Retinal pigment epithelial cell (primary cell): ENCODE measurements around the gene RSU1.

Experiments used
- DNase-seq: peaks from one replicate; pipeline ENCODE4 v3.0.0-alpha.2; 2010; ENCODE audit warnings: low read depth
- H3K4me3 ChIP-seq: 2 replicates; pipeline ENCODE4 v1.5.1; 2011; ENCODE audit warnings: mild to moderate bottlenecking, low read length, control low read depth, moderate library complexity
- CTCF ChIP-seq: conservative IDR thresholded peaks from 2 replicates; pipeline ENCODE4 v1.5.1; 2011; ENCODE audit warnings: low read depth, low read length, control low read depth, inconsistent platforms

Gene RSU1

GRCh38 chr10:16750461-16750860, 66.8 kb downstream of the RSU1 start:
- no peak overlapping the region for H3K4me3 ChIP-seq
- no peak for DNase-seq
- no peak for TF ChIP-seq CTCF

DNA sequence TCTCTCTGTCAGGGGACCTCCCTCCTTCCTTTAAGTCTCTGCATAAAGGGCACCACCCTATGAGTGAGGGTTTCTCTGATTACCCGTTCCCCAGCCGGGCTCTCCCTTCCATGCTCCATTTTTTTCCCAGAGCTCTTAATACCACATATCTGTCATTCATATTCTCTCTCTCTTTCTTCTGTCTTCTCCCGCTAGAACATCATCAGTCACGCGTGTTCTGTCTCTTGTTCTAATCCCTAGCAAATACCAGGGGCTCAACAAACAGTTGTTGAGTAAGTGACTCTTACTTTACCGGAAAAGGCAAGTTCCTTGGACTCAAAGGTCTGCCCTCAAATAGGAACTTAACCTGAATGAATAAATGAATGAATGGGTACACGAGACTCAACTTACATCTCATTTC, 68.5 kb downstream of the RSU1 start:
- no peak for TF ChIP-seq CTCF
- no peak overlapping the region for H3K4me3 ChIP-seq
- no peak for DNase-seq

GRCh38 chr10:16746856-16747255, 70.4 kb downstream of the RSU1 start:
- TF ChIP-seq CTCF, result no peak
- no peak overlapping the region for H3K4me3 ChIP-seq
- no peak for DNase-seq

DNA sequence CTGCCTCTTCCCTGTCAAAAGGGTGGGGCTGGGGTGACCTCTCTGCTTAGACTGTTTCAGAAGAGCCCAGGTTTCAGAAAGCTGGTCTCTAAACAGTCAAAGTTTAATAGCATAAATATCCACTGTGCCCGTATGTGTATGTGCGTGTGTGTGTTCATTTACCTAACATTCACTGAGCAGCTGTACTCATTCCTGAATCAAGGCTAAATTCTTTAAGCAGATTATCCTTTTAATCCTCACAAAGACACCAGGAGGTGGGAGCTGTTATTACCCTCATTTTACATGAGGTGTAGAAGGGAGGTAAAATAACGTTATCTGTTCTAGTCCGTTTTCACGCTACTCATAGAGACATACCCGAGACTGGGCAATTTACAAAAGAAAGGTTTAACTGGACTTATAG, 72.2 kb downstream of the RSU1 start:
- no peak for TF ChIP-seq CTCF
- no peak overlapping the region for H3K4me3 ChIP-seq
- peak; percentile 70 for DNase-seq

DNA sequence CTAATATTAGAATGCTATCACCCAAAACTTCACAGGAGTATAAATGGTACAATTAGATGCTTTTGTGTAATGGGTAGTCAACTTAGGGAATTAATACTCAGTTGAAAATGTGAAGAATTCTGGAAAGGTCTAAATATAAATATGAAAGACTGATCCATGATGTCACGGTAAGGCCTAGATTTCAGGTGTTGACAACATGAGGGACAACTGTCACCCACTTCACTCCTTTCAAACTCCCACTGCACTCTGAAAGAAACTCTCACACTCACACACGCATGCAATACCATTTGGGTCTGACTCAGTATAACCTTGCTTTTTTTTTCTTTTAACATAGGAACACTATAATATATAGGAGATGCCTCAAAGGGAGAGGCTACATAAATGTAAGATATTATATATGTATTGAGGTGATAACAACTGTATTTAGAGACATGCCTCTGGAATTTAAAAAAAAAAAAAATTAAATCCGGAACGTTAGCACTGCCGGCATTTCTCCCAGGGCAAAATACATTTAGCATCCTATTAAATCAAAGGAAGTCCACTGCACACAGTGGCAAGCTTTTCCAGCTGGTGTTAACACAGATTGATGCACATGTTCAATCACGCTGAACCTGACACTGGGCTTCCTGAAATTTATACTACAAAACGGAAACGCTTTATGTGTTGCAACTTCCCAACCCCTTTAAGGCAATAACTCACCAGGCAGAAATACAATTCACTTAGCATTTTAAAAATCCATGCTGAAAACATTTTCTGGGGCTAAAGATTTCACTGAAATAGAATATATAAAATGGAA, 74.9 kb downstream of the RSU1 start:
- H3K4me3 ChIP-seq, result no peak overlapping the region
- DNase-seq, result no peak
- no peak for TF ChIP-seq CTCF

DNA sequence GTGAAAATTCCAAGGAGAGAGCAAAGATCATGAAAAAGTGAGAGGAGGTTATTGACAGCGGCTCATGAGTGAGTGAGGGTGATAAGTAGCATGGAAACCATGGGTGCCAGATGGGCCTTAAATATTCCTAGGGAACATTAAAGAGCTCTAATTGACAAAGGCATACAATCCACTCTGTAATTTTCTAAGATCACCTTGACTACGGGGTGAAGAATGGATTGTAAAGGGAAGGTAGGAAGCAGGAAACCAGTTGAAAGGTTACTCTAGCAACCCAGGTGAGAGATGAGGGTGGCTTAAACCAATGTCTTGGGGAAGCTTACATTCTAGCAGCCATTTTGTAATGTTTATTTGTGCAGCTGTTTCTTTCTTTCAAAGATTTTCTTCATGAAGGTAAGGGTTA, 75.7 kb downstream of the RSU1 start:
- TF ChIP-seq CTCF, result no peak
- DNase-seq, result no peak
- no peak overlapping the region for H3K4me3 ChIP-seq

GRCh38 chr10:16737420-16737819, 79.8 kb downstream of the RSU1 start:
- no peak overlapping the region for H3K4me3 ChIP-seq
- TF ChIP-seq CTCF, result no peak
- DNase-seq, result no peak
